ENCODE measurements around the gene UVRAG.
"Not testable (repeated sequence)": the region's sequence is repeated elsewhere in the genome, so short reads cannot be mapped to it uniquely, and the experiment has no call there.

UVRAG gene

DNA sequence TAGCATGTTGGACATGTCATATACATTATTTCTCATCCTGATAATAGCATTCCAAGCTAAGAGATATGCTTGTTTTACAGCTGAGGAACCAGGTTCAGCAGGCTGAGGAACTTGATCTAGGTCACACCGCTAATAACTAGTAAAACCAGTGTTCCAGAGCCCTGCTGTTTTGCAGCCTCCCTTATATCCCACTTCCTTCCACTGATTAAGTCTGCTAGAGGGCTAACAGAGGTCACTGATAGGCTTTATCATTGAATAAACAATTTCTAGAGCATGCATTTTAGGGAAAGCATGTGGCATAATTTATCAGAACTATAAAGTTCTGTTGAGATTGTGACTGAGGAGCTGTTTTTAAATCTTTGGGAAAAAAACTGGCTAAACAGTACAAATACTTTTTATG is 54.0 kb downstream of the UVRAG start:
- DNase-seq (ENCODE audit: low read depth) = no peak
- TF ChIP-seq, protein P1, sequence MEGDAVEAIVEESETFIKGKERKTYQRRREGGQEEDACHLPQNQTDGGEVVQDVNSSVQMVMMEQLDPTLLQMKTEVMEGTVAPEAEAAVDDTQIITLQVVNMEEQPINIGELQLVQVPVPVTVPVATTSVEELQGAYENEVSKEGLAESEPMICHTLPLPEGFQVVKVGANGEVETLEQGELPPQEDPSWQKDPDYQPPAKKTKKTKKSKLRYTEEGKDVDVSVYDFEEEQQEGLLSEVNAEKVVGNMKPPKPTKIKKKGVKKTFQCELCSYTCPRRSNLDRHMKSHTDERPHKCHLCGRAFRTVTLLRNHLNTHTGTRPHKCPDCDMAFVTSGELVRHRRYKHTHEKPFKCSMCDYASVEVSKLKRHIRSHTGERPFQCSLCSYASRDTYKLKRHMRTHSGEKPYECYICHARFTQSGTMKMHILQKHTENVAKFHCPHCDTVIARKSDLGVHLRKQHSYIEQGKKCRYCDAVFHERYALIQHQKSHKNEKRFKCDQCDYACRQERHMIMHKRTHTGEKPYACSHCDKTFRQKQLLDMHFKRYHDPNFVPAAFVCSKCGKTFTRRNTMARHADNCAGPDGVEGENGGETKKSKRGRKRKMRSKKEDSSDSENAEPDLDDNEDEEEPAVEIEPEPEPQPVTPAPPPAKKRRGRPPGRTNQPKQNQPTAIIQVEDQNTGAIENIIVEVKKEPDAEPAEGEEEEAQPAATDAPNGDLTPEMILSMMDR (IDR thresholded peaks at IDR 0.05; ENCODE audit: control insufficient read depth, insufficient read depth, low read depth, low read length, missing control alignments) = no peak
- no peak overlapping the region for H3K4me3 ChIP-seq (ENCODE audit: control insufficient read depth, low read depth, low read length)

DNA sequence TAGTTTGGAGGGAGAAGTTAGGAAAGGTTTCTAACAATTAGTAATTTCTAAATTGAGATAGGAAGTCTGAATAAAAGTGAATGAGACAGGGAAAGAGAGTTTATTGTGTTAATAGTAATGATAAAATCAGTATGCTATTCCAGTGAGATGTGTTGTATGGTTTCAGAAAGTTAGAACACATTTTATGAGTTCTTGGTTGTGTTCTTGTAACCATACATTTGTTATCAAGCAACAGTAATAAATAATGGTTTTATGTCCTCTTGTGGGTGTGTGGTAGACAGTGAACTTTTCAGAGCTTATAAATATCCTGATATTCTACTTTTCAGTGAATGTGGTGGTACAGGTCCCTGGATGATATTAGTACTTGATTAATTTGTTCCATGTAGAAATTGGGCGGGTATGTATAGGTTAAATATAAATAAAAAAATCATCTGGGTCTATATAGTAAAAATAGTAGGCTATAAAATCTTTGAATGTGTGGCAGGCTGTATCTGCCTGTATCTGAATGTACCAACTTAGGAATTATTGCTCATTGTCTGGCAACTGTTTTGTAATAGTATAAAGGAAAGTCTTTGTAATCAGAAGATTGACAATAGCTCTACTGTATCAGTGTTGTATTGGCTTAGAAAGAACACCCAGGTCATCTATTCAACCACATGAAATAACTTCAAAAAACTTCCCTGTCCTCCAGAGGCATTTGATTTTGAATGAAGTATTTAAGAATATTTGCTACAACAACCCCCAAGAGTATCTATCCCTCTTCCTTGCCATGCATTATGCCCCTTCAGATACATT is 54.8 kb downstream of the UVRAG start:
- no peak overlapping the region for H3K4me3 ChIP-seq (ENCODE audit: control insufficient read depth, low read depth, low read length)
- TF ChIP-seq, protein P1 (IDR thresholded peaks at IDR 0.05; ENCODE audit: control insufficient read depth, insufficient read depth, low read depth, low read length, missing control alignments) = no peak
- DNase-seq (ENCODE audit: low read depth) = no peak

DNA sequence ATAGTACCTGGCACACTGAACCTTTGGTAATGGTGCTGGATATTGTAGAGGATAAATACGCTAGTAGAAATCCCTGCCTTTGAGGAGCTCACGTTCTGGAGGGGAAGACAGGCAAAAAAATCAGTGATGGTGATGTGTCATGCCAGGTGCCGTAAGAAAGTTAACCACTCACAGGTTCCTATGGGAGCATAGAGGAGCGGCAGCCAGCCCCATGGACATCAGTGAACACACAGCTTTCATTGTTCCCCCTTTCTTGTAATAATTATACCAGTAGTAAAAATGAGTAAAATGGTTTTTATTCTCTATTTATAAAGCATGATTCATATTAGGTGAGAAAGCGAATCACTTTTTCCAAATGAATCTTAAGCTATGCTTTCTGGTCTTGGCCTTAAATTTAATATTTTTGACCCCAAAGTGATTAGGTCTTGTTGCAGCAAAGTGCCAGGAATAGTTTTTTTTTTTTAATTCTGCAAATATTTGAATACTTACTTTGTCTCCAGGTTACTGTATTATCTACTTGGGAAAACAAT is 57.9 kb downstream of the UVRAG start:
- DNase-seq (ENCODE audit: low read depth) = no peak
- H3K4me3 ChIP-seq (ENCODE audit: control insufficient read depth, low read depth, low read length) = no peak overlapping the region
- TF ChIP-seq, protein P1 (IDR thresholded peaks at IDR 0.05; ENCODE audit: control insufficient read depth, insufficient read depth, low read depth, low read length, missing control alignments) = no peak

DNA sequence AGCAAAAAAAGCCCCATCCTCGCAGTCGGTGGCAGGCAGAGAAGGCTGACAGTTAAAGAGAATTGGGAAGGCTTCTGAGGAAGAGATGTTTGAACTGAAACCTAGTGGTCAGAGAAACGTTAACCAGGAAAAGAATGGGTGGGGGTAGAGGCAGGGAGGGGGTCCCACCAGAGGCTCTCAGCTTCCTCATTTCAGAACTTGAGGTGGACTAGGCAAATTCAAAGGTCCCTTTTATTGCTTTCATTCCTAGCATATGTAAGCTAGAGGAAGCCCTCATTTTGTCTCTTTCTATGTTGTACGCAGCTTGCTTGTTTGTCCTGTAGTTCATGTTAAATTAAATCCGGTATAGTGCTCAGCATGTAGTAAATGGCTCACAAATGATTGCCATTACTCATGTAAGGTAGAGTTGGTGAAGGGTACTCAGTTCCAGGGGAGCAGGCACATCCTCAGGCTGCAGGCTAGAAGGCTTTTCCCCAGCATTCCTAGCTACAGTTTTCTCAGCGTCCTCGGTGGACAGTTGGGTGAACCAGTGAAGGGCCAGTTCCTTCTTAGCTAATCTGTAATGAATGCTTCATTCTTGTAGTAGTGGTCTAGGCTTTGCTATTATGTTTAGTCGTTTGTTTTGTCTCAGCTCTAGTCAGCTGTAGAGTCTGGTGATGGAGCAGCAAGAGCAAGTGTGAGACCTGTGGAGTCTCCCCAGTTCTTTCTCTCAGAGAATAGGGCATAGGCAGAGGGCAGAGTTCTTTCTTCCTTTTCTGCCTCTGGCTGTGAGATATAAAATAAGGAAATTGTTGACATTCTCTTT is 58.6 kb downstream of the UVRAG start:
- DNase-seq (ENCODE audit: low read depth) = no peak
- TF ChIP-seq, protein P1 (IDR thresholded peaks at IDR 0.05; ENCODE audit: control insufficient read depth, insufficient read depth, low read depth, low read length, missing control alignments) = no peak
- H3K4me3 ChIP-seq (ENCODE audit: control insufficient read depth, low read depth, low read length) = no peak overlapping the region

DNA sequence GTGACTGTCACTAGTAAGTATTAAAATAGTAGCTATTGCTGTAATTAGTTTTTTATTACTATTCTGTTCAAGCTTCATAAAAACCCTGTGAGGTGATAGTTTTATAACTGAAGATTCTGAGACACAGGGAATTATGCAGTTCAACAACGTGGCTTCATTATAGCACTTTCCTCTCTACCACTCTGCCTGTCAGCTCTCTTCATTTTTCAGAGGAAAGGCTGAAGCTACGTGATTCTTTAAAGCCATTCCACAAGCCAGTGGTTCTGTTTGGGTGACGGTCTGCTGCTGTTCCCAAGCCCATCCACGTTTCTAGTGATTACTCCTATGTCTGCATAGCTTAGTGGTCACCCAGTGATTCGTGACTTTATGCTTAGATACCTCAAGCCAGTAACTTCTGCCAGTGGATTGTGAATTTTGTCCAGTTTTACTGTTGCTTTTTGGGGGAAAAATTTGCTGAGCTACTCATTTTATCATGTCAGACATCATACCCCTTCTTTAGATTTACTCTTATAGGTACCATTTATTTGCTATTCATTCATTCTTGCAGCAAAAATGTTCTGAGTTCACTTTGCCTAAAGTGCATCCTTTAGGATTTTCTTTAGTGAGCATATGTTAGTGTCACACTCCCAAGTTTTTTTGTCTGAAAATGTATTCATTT is 59.8 kb downstream of the UVRAG start:
- TF ChIP-seq, protein P1 (IDR thresholded peaks at IDR 0.05; ENCODE audit: control insufficient read depth, insufficient read depth, low read depth, low read length, missing control alignments) = no peak
- no peak for DNase-seq (ENCODE audit: low read depth)
- no peak overlapping the region for H3K4me3 ChIP-seq (ENCODE audit: control insufficient read depth, low read depth, low read length)

DNA sequence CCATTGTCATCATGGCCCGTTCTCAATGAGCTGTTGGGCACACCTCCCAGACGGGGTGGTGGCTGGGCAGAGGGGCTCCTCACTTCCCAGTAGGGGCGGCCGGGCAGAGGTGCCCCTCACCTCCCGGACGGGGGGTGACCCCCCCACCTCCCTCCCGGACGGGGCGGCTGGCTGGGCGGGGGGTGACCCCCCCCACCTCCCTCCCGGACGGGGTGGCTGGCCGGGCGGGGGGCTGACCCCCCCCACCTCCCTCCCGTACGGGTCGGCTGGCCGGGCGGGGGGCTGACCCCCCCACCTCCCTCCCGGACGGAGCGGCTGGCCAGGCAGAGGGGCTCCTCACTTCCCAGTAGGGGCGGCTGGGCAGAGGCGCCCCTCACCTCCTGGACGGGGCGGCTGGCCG is 62.3 kb downstream of the UVRAG start:
- DNase-seq (ENCODE audit: low read depth); H3K4me3 ChIP-seq (ENCODE audit: control insufficient read depth, low read depth, low read length): not testable (repeated sequence)

DNA sequence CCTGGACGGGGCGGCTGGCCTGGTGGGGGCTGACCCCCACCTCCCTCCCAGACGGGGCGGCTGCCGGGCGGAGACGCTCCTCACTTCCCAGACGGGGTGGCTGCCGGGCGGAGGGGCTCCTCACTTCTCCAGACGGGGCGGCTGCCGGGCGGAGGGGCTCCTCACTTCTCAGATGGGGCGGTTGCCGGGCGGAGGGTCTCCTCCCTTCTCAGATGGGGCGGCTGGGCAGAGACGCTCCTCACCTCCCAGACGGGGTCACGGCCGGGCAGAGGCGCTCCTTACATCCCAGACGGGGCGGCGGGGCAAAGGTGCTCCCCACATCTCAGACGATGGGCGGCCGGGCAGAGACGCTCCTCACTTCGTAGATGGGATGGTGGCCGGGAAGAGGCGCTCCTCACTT is 62.9 kb downstream of the UVRAG start:
- not testable (repeated sequence) for H3K4me3 ChIP-seq (ENCODE audit: control insufficient read depth, low read depth, low read length); DNase-seq (ENCODE audit: low read depth)

Data from AG09309 (cell line).